PC-3 (cell line): ENCODE data around the gene BCL2L13.

Experiments used
- EZH2 ChIP-seq: fragments of 300-600 bp; sonication (generic); IDR thresholded peaks from one replicate; pipeline ENCODE4 v1.6.1; 2017; ENCODE audit warnings: antibody characterized with exemption, mild to moderate bottlenecking, low read length; ENCODE audit not compliant: unreplicated experiment
- TF ChIP-seq, protein P1 (sequence below): fragments of 300-600 bp; sonication (generic); conservative IDR thresholded peaks from 2 replicates; pipeline ENCODE4 v1.5.1; 2017; ENCODE audit warnings: antibody characterized with exemption, low read depth, mild to moderate bottlenecking, low read length

DNA sequence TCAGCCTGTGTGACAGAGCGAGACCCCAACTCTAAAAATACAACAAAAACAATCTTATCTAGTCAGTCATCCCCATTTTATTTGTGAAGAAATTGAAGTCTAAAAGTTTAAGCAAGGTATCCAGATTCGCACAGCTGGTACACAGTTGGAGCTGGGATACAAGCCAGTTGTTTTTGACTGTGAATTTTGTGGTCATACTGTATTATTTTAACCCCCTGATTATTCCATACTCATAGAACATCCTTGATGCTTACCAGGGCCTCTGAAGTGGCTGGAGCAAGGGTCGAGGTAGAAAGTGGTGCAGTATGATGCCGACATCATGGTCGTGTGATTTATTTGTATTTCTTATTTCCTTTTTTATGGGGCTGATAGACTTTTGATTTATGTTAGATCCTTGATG, 85.7 kb downstream of the BCL2L13 start:
- no peak for TF ChIP-seq EZH2
- TF ChIP-seq, protein P1, sequence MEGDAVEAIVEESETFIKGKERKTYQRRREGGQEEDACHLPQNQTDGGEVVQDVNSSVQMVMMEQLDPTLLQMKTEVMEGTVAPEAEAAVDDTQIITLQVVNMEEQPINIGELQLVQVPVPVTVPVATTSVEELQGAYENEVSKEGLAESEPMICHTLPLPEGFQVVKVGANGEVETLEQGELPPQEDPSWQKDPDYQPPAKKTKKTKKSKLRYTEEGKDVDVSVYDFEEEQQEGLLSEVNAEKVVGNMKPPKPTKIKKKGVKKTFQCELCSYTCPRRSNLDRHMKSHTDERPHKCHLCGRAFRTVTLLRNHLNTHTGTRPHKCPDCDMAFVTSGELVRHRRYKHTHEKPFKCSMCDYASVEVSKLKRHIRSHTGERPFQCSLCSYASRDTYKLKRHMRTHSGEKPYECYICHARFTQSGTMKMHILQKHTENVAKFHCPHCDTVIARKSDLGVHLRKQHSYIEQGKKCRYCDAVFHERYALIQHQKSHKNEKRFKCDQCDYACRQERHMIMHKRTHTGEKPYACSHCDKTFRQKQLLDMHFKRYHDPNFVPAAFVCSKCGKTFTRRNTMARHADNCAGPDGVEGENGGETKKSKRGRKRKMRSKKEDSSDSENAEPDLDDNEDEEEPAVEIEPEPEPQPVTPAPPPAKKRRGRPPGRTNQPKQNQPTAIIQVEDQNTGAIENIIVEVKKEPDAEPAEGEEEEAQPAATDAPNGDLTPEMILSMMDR = no peak
